ENCODE measurements around the gene FILIP1.

FILIP1 gene

GRCh38 chr6:75275067-75275466 lies 218.5 kb downstream of the FILIP1 start:
- H3K4me1 ChIP-seq (ENCODE audit: low read length): no peaks in the 10 kb centered on the region; the same call in 1 of the 2 replicates
- H3K4me3 ChIP-seq (ENCODE audit: low read length): no peak overlapping the region
- H3K9me3 ChIP-seq (ENCODE audit: insufficient read depth, low read length): peaks cover 5% of the 10 kb centered on the region; the same call in 1 of the 2 replicates
- no peak overlapping the region for H3K9ac ChIP-seq (ENCODE audit: low read length)
- no peak overlapping the region for H2AFZ ChIP-seq (ENCODE audit: low read depth, low read length)
- no peak for TF ChIP-seq CTCF (IDR thresholded peaks at IDR 0.05; ENCODE audit: low read depth, low read length)
- no peak for TF ChIP-seq EZH2phosphoT487 (IDR thresholded peaks at IDR 0.05; ENCODE audit: low read depth)
- no peak overlapping the region for H3K4me2 ChIP-seq (ENCODE audit: low read length)
- H4K20me1 ChIP-seq (ENCODE audit: insufficient read depth, low read length): peaks cover 34% of the 10 kb centered on the region
- H3K27me3 ChIP-seq (ENCODE audit: low read depth, low read length): no peaks in the 10 kb centered on the region
- H3K36me3 ChIP-seq (replicated peaks; ENCODE audit: low read depth, low read length): peaks cover 34% of the 10 kb centered on the region
- H3K79me2 ChIP-seq (ENCODE audit: low read length): peaks cover 96% of the 10 kb centered on the region
- H3K27ac ChIP-seq (ENCODE audit: low read length): no peak overlapping the region

GRCh38 chr6:75273009-75273408 lies 220.6 kb downstream of the FILIP1 start:
- Histone ChIP-seq H3K4me2 (ENCODE audit: low read length) (no peak overlapping the region), H3K36me3 (replicated peaks; ENCODE audit: low read depth, low read length) (peaks cover 34% of the 10 kb centered on the region), H3K79me2 (ENCODE audit: low read length) (peaks cover 91% of the 10 kb centered on the region), H3K27ac (ENCODE audit: low read length) (no peak overlapping the region), H3K9me3 (ENCODE audit: insufficient read depth, low read length) (peaks cover 5% of the 10 kb centered on the region; the same call in 1 of the 2 replicates), H2AFZ (ENCODE audit: low read depth, low read length) (no peak overlapping the region), H3K4me1 (ENCODE audit: low read length) (no peaks in the 10 kb centered on the region; the same call in 1 of the 2 replicates), H3K9ac (ENCODE audit: low read length) (no peak overlapping the region), H4K20me1 (ENCODE audit: insufficient read depth, low read length) (peaks cover 36% of the 10 kb centered on the region), H3K4me3 (ENCODE audit: low read length) (no peak overlapping the region), H3K27me3 (ENCODE audit: low read depth, low read length) (no peaks in the 10 kb centered on the region)
- TF ChIP-seq CTCF (IDR thresholded peaks at IDR 0.05; ENCODE audit: low read depth, low read length): no peak
- TF ChIP-seq EZH2phosphoT487 (IDR thresholded peaks at IDR 0.05; ENCODE audit: low read depth): no peak

- TF ChIP-seq CTCF (IDR thresholded peaks at IDR 0.05; ENCODE audit: low read depth, low read length): no peak
- TF ChIP-seq EZH2phosphoT487 (IDR thresholded peaks at IDR 0.05; ENCODE audit: low read depth): no peak
- no peak overlapping the region for H3K4me3 ChIP-seq (ENCODE audit: low read length)
- H3K9ac ChIP-seq (ENCODE audit: low read length): no peak overlapping the region
- peaks cover 5% of the 10 kb centered on the region; the same call in 1 of the 2 replicates for H3K9me3 ChIP-seq (ENCODE audit: insufficient read depth, low read length)
- H2AFZ ChIP-seq (ENCODE audit: low read depth, low read length): no peak overlapping the region
- H4K20me1 ChIP-seq (ENCODE audit: insufficient read depth, low read length): peaks cover 40% of the 10 kb centered on the region
- H3K4me1 ChIP-seq (ENCODE audit: low read length): no peaks in the 10 kb centered on the region; the same call in 1 of the 2 replicates
- no peak overlapping the region for H3K27ac ChIP-seq (ENCODE audit: low read length)
- H3K27me3 ChIP-seq (ENCODE audit: low read depth, low read length): no peaks in the 10 kb centered on the region
- no peak overlapping the region for H3K4me2 ChIP-seq (ENCODE audit: low read length)
- H3K36me3 ChIP-seq (replicated peaks; ENCODE audit: low read depth, low read length): peaks cover 34% of the 10 kb centered on the region
- peaks cover 89% of the 10 kb centered on the region for H3K79me2 ChIP-seq (ENCODE audit: low read length)
Measured at GRCh38 chr6:75272145-75272840, 221.3 kb downstream of the FILIP1 start.

GRCh38 chr6:75268988-75269354 lies 224.6 kb downstream of the FILIP1 start:
- Histone ChIP-seq H3K9me3 (ENCODE audit: insufficient read depth, low read length) (peaks cover 5% of the 10 kb centered on the region; the same call in 1 of the 2 replicates), H3K4me2 (ENCODE audit: low read length) (no peak overlapping the region), H4K20me1 (ENCODE audit: insufficient read depth, low read length) (peaks cover 25% of the 10 kb centered on the region), H3K79me2 (ENCODE audit: low read length) (peaks cover 64% of the 10 kb centered on the region), H2AFZ (ENCODE audit: low read depth, low read length) (no peak overlapping the region), H3K27ac (ENCODE audit: low read length) (no peak overlapping the region), H3K9ac (ENCODE audit: low read length) (no peak overlapping the region), H3K4me1 (ENCODE audit: low read length) (no peaks in the 10 kb centered on the region; the same call in 1 of the 2 replicates), H3K36me3 (replicated peaks; ENCODE audit: low read depth, low read length) (peaks cover 21% of the 10 kb centered on the region), H3K27me3 (ENCODE audit: low read depth, low read length) (no peaks in the 10 kb centered on the region), H3K4me3 (ENCODE audit: low read length) (no peak overlapping the region)
- TF ChIP-seq CTCF (IDR thresholded peaks at IDR 0.05; ENCODE audit: low read depth, low read length) (no peak), EZH2phosphoT487 (IDR thresholded peaks at IDR 0.05; ENCODE audit: low read depth) (no peak)

All from OCI-LY3 (cell line).